ENCODE measurements around the gene HRH1. TPM values are rescaled to one million over a fixed set of nuclear protein-coding genes. Genes with fewer than 3 reads are reported as not detected.

The HRH1 gene
- total RNA-seq, 4 donors from 2014 or later = 2.0 to 9.7 (median 8.0) TPM

DNA sequence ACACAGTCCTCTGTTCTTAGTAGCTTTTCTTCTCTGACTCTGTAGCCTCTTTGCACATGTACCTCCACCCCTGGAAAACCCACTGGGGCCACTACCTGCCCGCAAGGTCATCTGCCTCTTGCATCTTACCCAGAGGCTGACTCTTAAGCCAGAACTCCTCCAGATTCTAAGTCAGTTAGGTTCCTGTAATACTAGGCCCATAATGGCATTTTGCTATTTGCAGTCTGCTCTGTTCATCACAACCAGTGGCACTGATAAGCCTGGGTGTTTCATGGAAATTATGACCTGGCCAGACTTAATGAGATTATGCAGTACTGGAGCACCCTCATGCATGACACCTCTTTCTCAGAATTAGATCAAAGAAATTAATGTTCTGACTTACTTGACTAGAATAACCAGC lies 86.2 kb downstream of the HRH1 start:
- no peaks in the 10 kb centered on the region for H3K9me3 ChIP-seq
- no peaks in the 10 kb centered on the region for H3K27me3 ChIP-seq
- in situ Hi-C loops (cut with MboI; ENCODE audit: low pct_ligation_motif_present in 1 of 4, low pct_unique_long_range_greater_than_20kb in 1 of 4, low sequenced_read_pairs in 3 of 4) (loop anchor here in 2 of 4 donors (25.0 kb wide), 2 partner anchors 97 to 422 kb away; no protein-coding TSS in a partner anchor), intact Hi-C loops (cut with DNase I; ENCODE audit: low total_unique reads) (no loop called here)
- 88% methylated on average over 1 of the region's 1 CpG; no CpG with 5 or more reads in 1 of the 2 donors for WGBS, 2 donors (ENCODE audit: low coverage in 1 of 2)
- no peak for TF ChIP-seq POLR2A (IDR thresholded peaks at IDR 0.05)
- TF ChIP-seq, protein P1, sequence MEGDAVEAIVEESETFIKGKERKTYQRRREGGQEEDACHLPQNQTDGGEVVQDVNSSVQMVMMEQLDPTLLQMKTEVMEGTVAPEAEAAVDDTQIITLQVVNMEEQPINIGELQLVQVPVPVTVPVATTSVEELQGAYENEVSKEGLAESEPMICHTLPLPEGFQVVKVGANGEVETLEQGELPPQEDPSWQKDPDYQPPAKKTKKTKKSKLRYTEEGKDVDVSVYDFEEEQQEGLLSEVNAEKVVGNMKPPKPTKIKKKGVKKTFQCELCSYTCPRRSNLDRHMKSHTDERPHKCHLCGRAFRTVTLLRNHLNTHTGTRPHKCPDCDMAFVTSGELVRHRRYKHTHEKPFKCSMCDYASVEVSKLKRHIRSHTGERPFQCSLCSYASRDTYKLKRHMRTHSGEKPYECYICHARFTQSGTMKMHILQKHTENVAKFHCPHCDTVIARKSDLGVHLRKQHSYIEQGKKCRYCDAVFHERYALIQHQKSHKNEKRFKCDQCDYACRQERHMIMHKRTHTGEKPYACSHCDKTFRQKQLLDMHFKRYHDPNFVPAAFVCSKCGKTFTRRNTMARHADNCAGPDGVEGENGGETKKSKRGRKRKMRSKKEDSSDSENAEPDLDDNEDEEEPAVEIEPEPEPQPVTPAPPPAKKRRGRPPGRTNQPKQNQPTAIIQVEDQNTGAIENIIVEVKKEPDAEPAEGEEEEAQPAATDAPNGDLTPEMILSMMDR (IDR thresholded peaks at IDR 0.05) = no peak
- peaks cover 0 to 4% (median 0%) of the 10 kb centered on the region in 4 donors for H3K4me1 ChIP-seq
- DNase-seq = no peak
- H3K4me3 ChIP-seq = no peak overlapping the region
- H3K27ac ChIP-seq = no peak overlapping the region
- no peaks in the 10 kb centered on the region for H3K36me3 ChIP-seq

DNA sequence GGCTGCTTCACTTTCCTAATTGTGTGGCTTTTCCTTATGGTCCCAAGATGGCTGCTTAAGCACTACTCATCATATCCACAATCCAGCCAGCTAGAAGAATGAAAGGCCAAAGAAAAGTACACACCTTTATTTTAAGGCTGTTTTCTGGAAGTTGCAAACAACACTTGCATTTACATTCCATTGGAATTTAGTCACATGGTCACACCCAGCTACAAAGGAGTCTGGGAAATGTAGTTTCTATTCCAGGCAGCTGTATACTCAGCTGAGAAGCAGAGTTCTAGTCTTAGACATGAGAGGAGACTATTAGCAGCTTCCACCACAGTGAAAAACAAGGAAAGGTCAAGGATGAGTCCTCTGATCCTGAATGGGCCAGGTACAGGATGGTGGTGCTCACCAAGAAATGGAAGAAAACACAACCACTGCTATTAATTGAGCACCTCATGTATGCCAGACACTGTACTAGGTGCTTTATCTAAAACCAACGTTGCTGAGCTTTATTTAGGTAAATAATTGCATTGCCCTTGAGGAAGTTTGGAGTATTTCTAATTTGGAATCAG lies 89.9 kb downstream of the HRH1 start:
- H3K27me3 ChIP-seq = no peaks in the 10 kb centered on the region
- H3K4me3 ChIP-seq = no peak overlapping the region
- H3K4me1 ChIP-seq = peaks cover 0 to 7% (median 1%) of the 10 kb centered on the region in 4 donors
- no peak for TF ChIP-seq EP300 (IDR thresholded peaks at IDR 0.05; ENCODE audit: low read depth)
- no peak for TF ChIP-seq POLR2A (IDR thresholded peaks at IDR 0.05)
- TF ChIP-seq, protein P1 (IDR thresholded peaks at IDR 0.05) = no peak
- TF ChIP-seq POLR2AphosphoS5 (IDR thresholded peaks at IDR 0.05) = no peak
- H3K27ac ChIP-seq = no peak overlapping the region
- 41% methylated on average over 1 of the region's 1 CpG; no CpG with 5 or more reads in 1 of the 2 donors for WGBS, 2 donors (ENCODE audit: low coverage in 1 of 2)
- DNase-seq = no peak
- intact Hi-C loops (cut with DNase I; ENCODE audit: low total_unique reads) = no loop called here
- no peaks in the 10 kb centered on the region for H3K36me3 ChIP-seq
- H3K9me3 ChIP-seq = no peaks in the 10 kb centered on the region
- in situ Hi-C loops (cut with MboI; ENCODE audit: low pct_ligation_motif_present in 1 of 4, low pct_unique_long_range_greater_than_20kb in 1 of 4, low sequenced_read_pairs in 3 of 4) = loop anchor here in 2 of 4 donors (25.0 kb wide), 2 partner anchors 93 to 418 kb away; no protein-coding TSS in a partner anchor

DNA sequence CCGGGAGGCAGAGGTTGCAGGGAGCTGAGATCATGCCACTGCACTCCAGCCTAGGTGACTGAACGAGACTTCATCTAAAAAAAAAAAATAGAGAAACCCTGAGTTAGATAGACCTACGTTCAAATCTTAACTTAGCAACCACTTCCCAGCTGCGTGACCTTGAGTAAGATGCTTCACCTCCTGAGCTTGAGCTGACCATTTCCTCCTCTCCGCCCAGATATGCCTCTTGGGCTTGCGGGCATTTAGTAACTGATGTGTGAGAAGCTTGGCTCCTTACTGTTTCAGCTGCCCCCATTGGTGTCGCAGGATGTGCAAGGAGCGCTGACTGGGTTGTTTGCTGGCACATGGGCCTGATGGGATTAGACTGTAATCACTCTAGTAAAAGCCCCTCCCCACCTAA lies 91.0 kb downstream of the HRH1 start:
- in situ Hi-C loops (cut with MboI; ENCODE audit: low pct_ligation_motif_present in 1 of 4, low pct_unique_long_range_greater_than_20kb in 1 of 4, low sequenced_read_pairs in 3 of 4) = loop anchor here in 2 of 4 donors (25.0 kb wide), 2 partner anchors 92 to 417 kb away; no protein-coding TSS in a partner anchor
- intact Hi-C loops (cut with DNase I; ENCODE audit: low total_unique reads) = no loop called here
- 86 to 94% methylated on average over 6 to 8 of the region's 8 CpGs for WGBS, 2 donors (ENCODE audit: low coverage in 1 of 2)
- TF ChIP-seq POLR2AphosphoS5 (IDR thresholded peaks at IDR 0.05) = no peak
- TF ChIP-seq, protein P1 (IDR thresholded peaks at IDR 0.05) = no peak
- no peak for TF ChIP-seq EP300 (IDR thresholded peaks at IDR 0.05; ENCODE audit: low read depth)
- TF ChIP-seq POLR2A (IDR thresholded peaks at IDR 0.05) = no peak
- Histone ChIP-seq H3K27ac (no peak overlapping the region), H3K4me3 (no peak overlapping the region), H3K4me1 (peaks cover 0 to 7% (median 1%) of the 10 kb centered on the region in 4 donors), H3K27me3 (no peaks in the 10 kb centered on the region), H3K9me3 (no peaks in the 10 kb centered on the region), H3K36me3 (no peaks in the 10 kb centered on the region)
- no peak for DNase-seq

DNA sequence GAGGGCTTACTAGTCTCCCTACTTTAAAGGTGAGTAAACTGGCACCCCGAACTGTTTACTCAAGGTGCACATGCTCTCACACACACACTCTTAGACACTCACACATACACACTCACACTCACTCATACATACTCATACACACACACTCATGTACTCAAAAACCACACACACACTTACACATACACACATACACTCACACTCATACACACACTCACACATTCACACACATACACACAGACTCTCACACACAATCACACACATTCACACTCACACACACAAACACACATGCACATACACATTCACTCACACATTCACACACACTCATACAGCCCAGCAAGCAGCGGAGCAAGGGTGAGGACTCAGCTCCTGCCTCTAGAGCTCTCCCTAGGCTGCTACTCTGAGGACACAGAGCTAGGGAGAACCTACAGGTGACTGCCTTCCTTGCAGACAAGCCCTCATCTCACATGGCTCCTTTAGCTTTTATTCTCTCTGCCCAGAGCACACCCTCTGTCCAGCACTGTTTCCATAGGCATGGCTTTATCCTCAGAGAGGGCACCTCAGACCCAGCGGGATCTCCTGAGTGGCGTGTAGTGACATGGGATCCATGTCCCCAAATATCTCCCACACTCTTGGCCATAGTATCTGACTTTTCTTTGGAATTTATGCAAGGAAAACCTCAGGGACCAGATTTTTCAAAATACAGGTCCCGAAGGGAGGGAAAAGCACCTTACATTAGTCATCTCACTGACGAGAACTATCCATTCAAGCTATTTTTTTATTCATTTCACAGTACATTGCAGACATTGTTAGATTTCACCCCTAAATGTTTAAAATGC lies 91.8 kb downstream of the HRH1 start:
- in situ Hi-C loops (cut with MboI; ENCODE audit: low pct_ligation_motif_present in 1 of 4, low pct_unique_long_range_greater_than_20kb in 1 of 4, low sequenced_read_pairs in 3 of 4) = loop anchor here in 2 of 4 donors (25.0 kb wide), 2 partner anchors 91 to 416 kb away; no protein-coding TSS in a partner anchor

More for the DNA sequence above, 91.8 kb downstream of the HRH1 start:
- no peaks in the 10 kb centered on the region for H3K36me3 ChIP-seq
- no peaks in the 10 kb centered on the region for H3K9me3 ChIP-seq
- no peak for DNase-seq
- no peak overlapping the region for H3K4me3 ChIP-seq
- no peak overlapping the region for H3K27ac ChIP-seq
- H3K4me1 ChIP-seq = peaks cover 0 to 15% (median 1%) of the 10 kb centered on the region in 4 donors
- no peak for TF ChIP-seq POLR2A (IDR thresholded peaks at IDR 0.05)
- TF ChIP-seq, protein P1 (IDR thresholded peaks at IDR 0.05) = no peak
- no peak for TF ChIP-seq POLR2AphosphoS5 (IDR thresholded peaks at IDR 0.05)
- TF ChIP-seq EP300 (IDR thresholded peaks at IDR 0.05; ENCODE audit: low read depth) = no peak
- no peaks in the 10 kb centered on the region for H3K27me3 ChIP-seq
- intact Hi-C loops (cut with DNase I; ENCODE audit: low total_unique reads) = no loop called here
- 86 to 91% methylated on average over 5 to 6 of the region's 6 CpGs for WGBS, 2 donors (ENCODE audit: low coverage in 1 of 2)
